ENCODE results near the gene RABGGTA.

The RABGGTA gene

GRCh38 chr14:24263848-24264247 is 7.5 kb downstream of the RABGGTA start:
- in situ Hi-C loops (cut with MboI; ENCODE audit: low pct_unique_long_range_greater_than_20kb, low sequenced_read_pairs) = no loop called here
- no peak for DNase-seq

GRCh38 chr14:24262821-24263733 is 8.3 kb downstream of the RABGGTA start, which contains the start of gene TGM1:
Gene TGM1 (minus strand): TSS chr14:24263177. CDS start chr14:24262352, 825 bp downstream.
- DNase-seq = no peak
- in situ Hi-C loops (cut with MboI; ENCODE audit: low pct_unique_long_range_greater_than_20kb, low sequenced_read_pairs) = no loop called here

GRCh38 chr14:24261969-24262327 is 9.4 kb downstream of the RABGGTA start:
- no peak for DNase-seq
- in situ Hi-C loops (cut with MboI; ENCODE audit: low pct_unique_long_range_greater_than_20kb, low sequenced_read_pairs) = no loop called here

GRCh38 chr14:24261256-24261968 is 10.0 kb downstream of the RABGGTA start:
- in situ Hi-C loops (cut with MboI; ENCODE audit: low pct_unique_long_range_greater_than_20kb, low sequenced_read_pairs) = no loop called here
- DNase-seq = no peak

GRCh38 chr14:24260780-24261157 is 10.6 kb downstream of the RABGGTA start:
- no peak for DNase-seq
- in situ Hi-C loops (cut with MboI; ENCODE audit: low pct_unique_long_range_greater_than_20kb, low sequenced_read_pairs) = no loop called here

GRCh38 chr14:24260026-24260779 is 11.2 kb downstream of the RABGGTA start:
- DNase-seq = no peak
- in situ Hi-C loops (cut with MboI; ENCODE audit: low pct_unique_long_range_greater_than_20kb, low sequenced_read_pairs) = no loop called here

- in situ Hi-C loops (cut with MboI; ENCODE audit: low pct_unique_long_range_greater_than_20kb, low sequenced_read_pairs) = no loop called here
- DNase-seq = no peak
Observed at GRCh38 chr14:24259282-24260025, 11.9 kb downstream of the RABGGTA start.

GRCh38 chr14:24258548-24259265 is 12.7 kb downstream of the RABGGTA start:
- in situ Hi-C loops (cut with MboI; ENCODE audit: low pct_unique_long_range_greater_than_20kb, low sequenced_read_pairs) = no loop called here
- no peak for DNase-seq

GRCh38 chr14:24258119-24258518 is 13.3 kb downstream of the RABGGTA start:
- no peak for DNase-seq
- in situ Hi-C loops (cut with MboI; ENCODE audit: low pct_unique_long_range_greater_than_20kb, low sequenced_read_pairs) = no loop called here

GRCh38 chr14:24256960-24257359 is 14.4 kb downstream of the RABGGTA start:
- no peak for DNase-seq
- in situ Hi-C loops (cut with MboI; ENCODE audit: low pct_unique_long_range_greater_than_20kb, low sequenced_read_pairs) = no loop called here

- in situ Hi-C loops (cut with MboI; ENCODE audit: low pct_unique_long_range_greater_than_20kb, low sequenced_read_pairs) = no loop called here
- no peak for DNase-seq
Observed at GRCh38 chr14:24255931-24256711, 15.3 kb downstream of the RABGGTA start.

- in situ Hi-C loops (cut with MboI; ENCODE audit: low pct_unique_long_range_greater_than_20kb, low sequenced_read_pairs) = no loop called here
- no peak for DNase-seq
Observed at GRCh38 chr14:24255438-24255837, 16.0 kb downstream of the RABGGTA start.

- in situ Hi-C loops (cut with MboI; ENCODE audit: low pct_unique_long_range_greater_than_20kb, low sequenced_read_pairs) = no loop called here
- DNase-seq = no peak
Observed at GRCh38 chr14:24254630-24255392, 16.6 kb downstream of the RABGGTA start.

- in situ Hi-C loops (cut with MboI; ENCODE audit: low pct_unique_long_range_greater_than_20kb, low sequenced_read_pairs) = no loop called here
- no peak for DNase-seq
Observed at GRCh38 chr14:24253936-24254335, 17.5 kb downstream of the RABGGTA start.

- in situ Hi-C loops (cut with MboI; ENCODE audit: low pct_unique_long_range_greater_than_20kb, low sequenced_read_pairs) = no loop called here
- no peak for DNase-seq
Observed at GRCh38 chr14:24252289-24253124, 18.9 kb downstream of the RABGGTA start.

- in situ Hi-C loops (cut with MboI; ENCODE audit: low pct_unique_long_range_greater_than_20kb, low sequenced_read_pairs) = no loop called here
- no peak for DNase-seq
Observed at GRCh38 chr14:24251880-24252288, 19.5 kb downstream of the RABGGTA start.
